ENCODE results near the gene SOX13.

SOX13 gene

GRCh38 chr1:204132718-204133117, 59.8 kb downstream of the SOX13 start:
- DNase-seq, result no peak

GRCh38 chr1:204134103-204134502, 61.2 kb downstream of the SOX13 start:
- DNase-seq, result no peak

GRCh38 chr1:204136814-204137213, 63.9 kb downstream of the SOX13 start:
- no peak for DNase-seq

- DNase-seq, result no peak
Observed at GRCh38 chr1:204139088-204139487, 66.2 kb downstream of the SOX13 start.

GRCh38 chr1:204139952-204140351, 67.0 kb downstream of the SOX13 start:
- no peak for DNase-seq

GRCh38 chr1:204141131-204141530, 68.2 kb downstream of the SOX13 start:
- DNase-seq, result no peak

GRCh38 chr1:204142032-204142974, 69.4 kb downstream of the SOX13 start:
- no peak for DNase-seq

GRCh38 chr1:204143276-204144041, 70.5 kb downstream of the SOX13 start:
- no peak for DNase-seq

- DNase-seq, result no peak
Observed at GRCh38 chr1:204145033-204145504, 72.2 kb downstream of the SOX13 start.

- no peak for DNase-seq
Observed at GRCh38 chr1:204146309-204146708, 73.4 kb downstream of the SOX13 start.

- DNase-seq, result no peak
Observed at GRCh38 chr1:204146965-204147364, 74.0 kb downstream of the SOX13 start.

GRCh38 chr1:204147406-204148383, 74.8 kb downstream of the SOX13 start:
- no peak for DNase-seq

GRCh38 chr1:204149107-204149506, 76.2 kb downstream of the SOX13 start:
- DNase-seq, result no peak

GRCh38 chr1:204149635-204150565, 77.0 kb downstream of the SOX13 start:
- no peak for DNase-seq

GRCh38 chr1:204150702-204151551, 78.0 kb downstream of the SOX13 start:
- no peak for DNase-seq

GRCh38 chr1:204151552-204152309, 78.8 kb downstream of the SOX13 start, which contains the start of gene ETNK2:
Gene ETNK2 (minus strand): TSS chr1:204152044. CDS start chr1:204151852, 192 bp downstream.
- DNase-seq, result peak; percentile 58

- no peak for DNase-seq
Observed at GRCh38 chr1:204152310-204153044, 79.6 kb downstream of the SOX13 start.

- no peak for DNase-seq
Observed at GRCh38 chr1:204153667-204154066, 80.8 kb downstream of the SOX13 start.

Data from T-helper 9 cell (primary cell).